Uterus (tissue), 2 donors: ENCODE results near the gene OR52A5.

Source experiments
- CTCF ChIP-seq, 4 experiments: fragments of 200-600 bp in 2 of 4; fragments of 450-650 bp in 2 of 4; sonication (generic) in 2 of 4; IDR thresholded peaks; one replicate each; pipeline ENCODE4 v1.5.1; 2016 to 2019; ENCODE audit warnings: antibody characterized with exemption in 4 of 4, mild to moderate bottlenecking in 2 of 4, moderate library complexity in 1 of 4
- POLR2A ChIP-seq, 2 donors: fragments of 450-650 bp; IDR thresholded peaks; one replicate each; pipeline ENCODE4 v1.6.1; 2016; ENCODE audit warnings: antibody characterized with exemption in 2 of 2, mild to moderate bottlenecking in 1 of 2, moderate library complexity in 1 of 2

- TF ChIP-seq CTCF (IDR thresholded peaks at IDR 0.05) (no peak), POLR2A (IDR thresholded peaks at IDR 0.05) (no peak)
Observed at GRCh38 chr11:5118893-5119292, 19.3 kb downstream of the OR52A5 start.
